Left ventricle myocardium inferior (tissue), 1 donor: ENCODE measurements around the gene CNPY4. TPM values are rescaled to one million over a fixed set of nuclear protein-coding genes. Genes with fewer than 3 reads are reported as not detected.
A peak's percentile ranks its signal among the peaks of the same experiment; 100 is the strongest.

ENCODE experiments used
- DNase-seq: peaks from one replicate; pipeline ENCODE4 v3.0.0-alpha.2; 2020
- H3K27ac ChIP-seq: fragments of 200-600 bp; replicated peaks from 2 replicates; pipeline ENCODE4 v1.8.0; 2021
- H3K27me3 ChIP-seq: fragments of 200-600 bp; 2 replicates; pipeline ENCODE4 v1.8.0; 2021; ENCODE audit warnings: low read depth
- H3K36me3 ChIP-seq: fragments of 200-600 bp; 2 replicates; pipeline ENCODE4 v1.8.0; 2021
- H3K4me1 ChIP-seq: fragments of 200-600 bp; 2 replicates; pipeline ENCODE4 v1.8.0; 2021
- H3K4me3 ChIP-seq: fragments of 200-600 bp; 2 replicates; pipeline ENCODE4 v1.8.0; 2021; ENCODE audit warnings: mild to moderate bottlenecking, moderate library complexity
- H3K9me3 ChIP-seq: fragments of 200-600 bp; replicated peaks from 2 replicates; pipeline ENCODE4 v1.8.0; 2021
- CTCF ChIP-seq: fragments of 200-600 bp; IDR thresholded peaks from 2 replicates; pipeline ENCODE4 v1.8.0; 2021; ENCODE audit warnings: antibody characterized with exemption, mild to moderate bottlenecking, borderline replicate concordance
- intact Hi-C: fragments of 100-400 bp; cut with micrococcal nuclease; formaldehyde crosslinking; loops from one replicate; pipeline ENCODE4 v1.11.0; 2022
- total RNA-seq: library from RNA; stranded (reverse); fragmentation: NEBNext Ultra II Directional; extraction: Animal tissue kit (Norgen Biotek cat#: 25700); gene quantifications from one replicate; pipeline ENCODE4 v1.2.1, GENCODE V29; 2021
- donor health status: DM: no; HTN: yes; CAD: no; lungs with severe emphysema.

The CNPY4 gene
- total RNA-seq, 1 donor from 2014 or later, result 8.5 TPM

- no peak for TF ChIP-seq CTCF
- peak overlapping the region; percentile 97 for H3K27ac ChIP-seq
- H3K36me3 ChIP-seq, result peaks cover 65% of the 10 kb centered on the region
- intact Hi-C loops, result no loop called here
- H3K27me3 ChIP-seq, result no peaks in the 10 kb centered on the region
- H3K9me3 ChIP-seq, result no peaks in the 10 kb centered on the region
- peak; percentile 92 for DNase-seq
- peaks cover 37% of the 10 kb centered on the region for H3K4me1 ChIP-seq
- H3K4me3 ChIP-seq, result peak overlapping the region; percentile 89
These were observed 18.9 kb upstream of the CNPY4 start for GRCh38 chr7:100100420-100101015.

GRCh38 chr7:100101016-100101862, 18.2 kb upstream of the CNPY4 start, which contains the start of the genes AP4M1 and MCM7:
Gene AP4M1, plus strand, starts transcription at chr7:100101643. Its CDS starts 72 bp downstream, at chr7:100101715.
Gene MCM7, minus strand, starts transcription at chr7:100101397. Its CDS starts 103 bp downstream, at chr7:100101294.
- H3K4me1 ChIP-seq, result peaks cover 37% of the 10 kb centered on the region
- peak; percentile 99 for DNase-seq
- H3K9me3 ChIP-seq, result no peaks in the 10 kb centered on the region
- H3K36me3 ChIP-seq, result peaks cover 65% of the 10 kb centered on the region
- H3K27ac ChIP-seq, result peak within 1 kb of the TSS; percentile 97
- intact Hi-C loops, result no loop called here
- H3K27me3 ChIP-seq, result no peaks in the 10 kb centered on the region
- TF ChIP-seq CTCF, result no peak
- H3K4me3 ChIP-seq, result peak within 1 kb of the TSS; percentile 89

GRCh38 chr7:100102950-100103840, 16.2 kb upstream of the CNPY4 start:
- Histone ChIP-seq H3K27ac (no peak overlapping the region), H3K27me3 (no peaks in the 10 kb centered on the region), H3K4me1 (peaks cover 37% of the 10 kb centered on the region), H3K4me3 (no peak overlapping the region), H3K36me3 (peaks cover 65% of the 10 kb centered on the region), H3K9me3 (no peaks in the 10 kb centered on the region)
- intact Hi-C loops, result no loop called here
- DNase-seq, result no peak
- no peak for TF ChIP-seq CTCF

GRCh38 chr7:100105534-100105933, 13.9 kb upstream of the CNPY4 start:
- Histone ChIP-seq H3K27me3 (no peaks in the 10 kb centered on the region), H3K36me3 (peaks cover 75% of the 10 kb centered on the region), H3K4me1 (peaks cover 18% of the 10 kb centered on the region), H3K27ac (no peak overlapping the region), H3K4me3 (no peak overlapping the region), H3K9me3 (no peaks in the 10 kb centered on the region)
- intact Hi-C loops, result no loop called here
- TF ChIP-seq CTCF, result no peak
- DNase-seq, result no peak

- peaks cover 10% of the 10 kb centered on the region for H3K4me1 ChIP-seq
- DNase-seq, result no peak
- no peaks in the 10 kb centered on the region for H3K27me3 ChIP-seq
- H3K9me3 ChIP-seq, result no peaks in the 10 kb centered on the region
- intact Hi-C loops, result no loop called here
- no peak for TF ChIP-seq CTCF
- H3K4me3 ChIP-seq, result no peak overlapping the region
- no peak overlapping the region for H3K27ac ChIP-seq
- H3K36me3 ChIP-seq, result peaks cover 86% of the 10 kb centered on the region
These were observed 12.8 kb upstream of the CNPY4 start for GRCh38 chr7:100106633-100107032.
